ENCODE measurements around the gene ZNF592.

ZNF592 gene

DNA sequence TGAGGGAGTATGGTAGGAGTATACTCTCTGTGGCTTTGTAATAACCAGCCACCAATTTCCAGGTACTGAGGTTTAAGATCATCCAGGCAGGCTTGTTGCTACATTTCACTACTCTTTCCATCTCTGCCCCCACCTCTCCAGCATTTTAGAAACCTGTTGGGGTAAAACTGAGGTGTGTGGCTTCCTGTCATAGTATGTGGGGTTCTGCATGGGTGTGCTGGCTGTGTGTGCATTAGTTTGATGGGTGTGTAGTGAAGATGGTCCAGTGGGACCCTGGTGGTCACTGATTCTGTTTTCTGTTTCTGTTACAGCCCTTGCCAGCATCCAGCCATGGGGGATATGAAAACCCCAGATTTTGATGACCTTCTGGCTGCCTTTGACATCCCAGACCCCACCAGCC is 34.0 kb downstream of the ZNF592 start:
- DNase-seq: no peak

DNA sequence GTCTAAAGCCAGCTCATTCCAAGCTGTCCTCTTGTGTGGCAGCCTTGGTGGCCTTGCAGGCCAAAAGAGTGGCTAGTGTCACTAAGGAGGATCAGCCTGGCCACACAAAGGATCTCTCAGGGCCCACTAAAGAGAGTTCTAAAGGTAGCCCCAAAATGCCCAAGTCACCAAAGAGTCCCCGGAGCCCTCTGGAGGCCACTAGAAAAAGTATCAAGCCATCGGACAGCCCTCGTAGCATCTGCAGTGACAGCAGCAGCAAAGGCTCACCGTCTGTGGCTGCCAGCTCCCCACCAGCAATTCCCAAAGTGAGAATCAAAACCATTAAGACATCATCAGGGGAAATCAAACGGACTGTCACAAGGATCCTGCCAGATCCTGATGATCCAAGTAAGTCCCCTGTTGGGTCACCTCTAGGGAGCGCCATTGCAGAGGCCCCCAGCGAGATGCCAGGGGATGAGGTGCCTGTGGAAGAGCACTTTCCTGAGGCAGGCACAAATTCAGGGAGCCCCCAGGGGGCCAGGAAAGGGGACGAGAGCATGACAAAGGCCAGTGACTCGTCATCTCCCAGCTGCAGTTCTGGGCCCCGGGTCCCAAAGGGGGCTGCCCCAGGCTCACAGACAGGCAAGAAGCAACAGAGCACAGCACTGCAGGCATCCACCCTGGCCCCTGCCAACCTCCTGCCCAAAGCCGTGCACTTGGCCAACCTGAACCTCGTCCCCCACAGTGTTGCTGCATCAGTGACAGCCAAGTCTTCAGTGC is 35.3 kb downstream of the ZNF592 start:
- DNase-seq: no peak

DNA sequence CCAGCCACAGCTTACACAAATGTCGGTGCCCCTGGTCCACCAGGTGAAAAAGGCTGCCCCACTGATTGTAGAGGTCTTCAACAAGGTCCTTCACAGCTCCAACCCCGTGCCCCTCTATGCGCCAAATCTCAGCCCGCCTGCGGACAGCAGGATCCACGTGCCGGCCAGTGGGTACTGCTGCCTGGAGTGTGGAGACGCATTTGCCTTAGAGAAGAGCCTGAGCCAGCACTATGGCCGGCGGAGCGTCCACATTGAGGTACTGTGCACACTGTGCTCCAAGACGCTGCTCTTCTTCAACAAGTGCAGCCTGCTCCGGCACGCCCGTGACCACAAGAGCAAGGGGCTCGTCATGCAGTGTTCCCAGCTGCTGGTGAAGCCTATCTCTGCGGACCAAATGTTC is 35.9 kb downstream of the ZNF592 start:
- DNase-seq: no peak

DNA sequence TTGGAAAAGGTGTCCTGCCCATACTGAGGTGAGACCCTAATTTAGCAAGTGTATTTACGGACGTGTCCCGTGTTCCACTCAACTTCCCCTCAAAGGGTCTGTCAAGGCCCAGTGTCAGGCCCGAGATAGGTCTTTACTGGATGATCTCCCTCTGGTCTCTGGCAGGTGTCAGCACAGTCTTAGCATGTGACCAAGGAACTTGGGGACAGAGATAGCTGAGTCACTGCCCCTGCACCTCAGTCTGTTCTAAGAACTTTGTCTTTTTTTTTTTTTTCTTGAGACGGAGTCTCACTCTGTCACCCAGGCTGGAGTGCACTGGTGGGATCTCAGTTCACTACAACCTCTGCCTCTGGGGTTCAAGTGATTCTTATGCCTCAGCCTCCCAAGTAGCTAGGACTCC is 36.7 kb downstream of the ZNF592 start:
- no peak for DNase-seq

DNA sequence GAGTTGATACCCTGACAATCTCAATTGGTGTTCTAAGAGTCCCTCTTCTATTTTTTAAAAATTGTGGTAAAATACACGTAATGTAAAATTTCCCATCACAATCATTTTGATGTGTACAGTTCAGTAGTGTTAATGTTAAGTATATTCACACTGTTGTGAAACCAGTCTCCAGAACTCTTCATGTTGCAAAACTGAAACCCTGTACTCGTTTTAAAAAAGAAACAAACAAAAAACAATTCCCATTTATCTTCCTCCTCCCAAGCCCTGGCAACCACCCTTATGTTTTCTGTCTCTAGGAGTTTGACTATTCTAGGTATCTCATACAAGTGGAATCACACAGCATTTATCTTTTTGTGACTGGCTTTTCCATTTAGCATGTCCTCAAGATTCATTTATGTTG is 40.1 kb downstream of the ZNF592 start:
- DNase-seq: no peak

DNA sequence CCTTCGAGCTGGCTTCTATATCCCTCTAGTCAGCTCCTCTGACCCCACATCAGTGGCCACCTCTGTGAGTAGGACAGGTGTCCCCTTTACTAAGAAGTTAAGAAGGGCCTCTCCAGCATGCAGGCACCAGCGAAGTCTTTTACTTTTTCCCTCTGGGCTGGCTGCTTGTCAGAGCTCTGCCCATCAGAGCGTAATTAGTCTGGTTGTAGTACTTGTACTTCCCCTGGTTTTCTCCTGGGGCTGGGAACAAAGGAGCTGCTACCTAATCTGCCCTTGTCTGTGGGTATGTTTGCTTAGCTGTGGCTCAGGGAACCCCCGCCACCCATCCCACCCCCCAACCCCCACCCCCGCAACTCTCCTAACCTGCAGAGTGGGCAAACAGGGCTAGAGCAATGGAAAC is 41.4 kb downstream of the ZNF592 start:
- DNase-seq: no peak

DNA sequence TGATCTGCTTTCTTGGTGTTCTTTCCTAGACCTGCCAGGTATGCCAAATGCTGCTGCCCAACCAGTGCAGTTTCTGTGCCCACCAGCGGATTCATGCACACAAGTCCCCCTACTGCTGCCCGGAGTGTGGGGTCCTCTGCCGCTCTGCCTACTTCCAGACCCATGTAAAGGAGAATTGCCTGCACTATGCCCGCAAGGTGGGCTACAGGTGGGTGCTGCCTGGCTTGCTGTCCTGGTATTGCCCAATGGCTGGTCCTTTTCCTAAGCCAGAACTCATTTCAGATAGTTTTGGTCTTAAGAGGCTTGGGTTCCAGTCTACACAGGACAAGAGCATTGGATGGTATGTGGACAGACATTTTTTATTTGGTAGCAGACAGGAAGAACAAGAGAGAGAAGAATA is 42.3 kb downstream of the ZNF592 start:
- DNase-seq: no peak

DNA sequence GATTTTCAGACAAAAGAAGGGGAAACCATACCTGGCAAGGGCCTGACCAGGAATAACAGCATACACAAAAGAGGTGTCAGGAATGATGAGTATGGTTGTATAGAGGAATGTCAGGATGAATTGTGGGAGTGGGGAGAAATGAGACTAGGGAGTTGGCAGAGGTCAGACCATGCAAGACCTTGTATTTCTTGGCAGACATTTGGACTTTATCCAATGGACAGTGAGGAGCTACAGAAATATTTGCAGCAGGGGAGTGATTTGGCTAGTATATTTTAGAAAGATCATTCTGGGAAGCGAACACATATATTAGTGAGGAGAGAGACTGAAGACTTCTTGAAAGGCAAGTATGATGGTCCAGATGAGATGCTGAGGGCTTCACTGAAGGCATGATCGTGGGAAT is 43.4 kb downstream of the ZNF592 start:
- no peak for DNase-seq

DNA sequence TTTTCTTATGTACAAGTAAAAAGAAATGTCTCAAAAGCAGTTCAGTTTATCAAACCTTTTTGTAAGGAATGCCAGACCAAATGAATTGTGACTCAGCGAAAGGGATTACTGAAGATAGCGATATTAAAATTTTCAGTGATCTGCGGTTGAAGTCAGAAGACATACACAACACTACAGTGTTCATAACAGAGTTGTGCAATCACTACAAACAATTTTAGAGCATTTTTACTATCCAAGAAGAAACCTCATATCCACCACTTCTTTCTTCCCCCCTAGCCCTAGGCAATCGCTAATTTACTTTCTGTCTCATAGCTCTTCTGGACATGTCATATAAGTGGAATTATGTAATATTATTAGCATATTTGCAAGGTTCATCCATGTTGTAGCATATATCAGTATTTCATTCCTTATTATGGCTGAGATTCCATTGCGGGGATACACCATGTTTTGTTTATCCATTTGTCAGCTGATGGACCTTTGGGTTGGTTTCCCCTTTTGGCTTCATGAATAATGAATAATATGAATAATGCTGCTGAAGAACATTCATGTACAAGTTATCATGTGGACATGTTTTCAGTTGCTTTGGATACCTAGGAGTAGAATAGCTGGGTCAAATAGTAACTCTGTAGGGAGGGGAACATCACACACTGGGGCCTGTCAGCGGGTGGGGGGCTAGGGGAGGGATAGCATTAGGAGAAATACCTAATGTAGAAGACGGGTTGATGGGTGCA is 45.2 kb downstream of the ZNF592 start:
- no peak for DNase-seq

DNA sequence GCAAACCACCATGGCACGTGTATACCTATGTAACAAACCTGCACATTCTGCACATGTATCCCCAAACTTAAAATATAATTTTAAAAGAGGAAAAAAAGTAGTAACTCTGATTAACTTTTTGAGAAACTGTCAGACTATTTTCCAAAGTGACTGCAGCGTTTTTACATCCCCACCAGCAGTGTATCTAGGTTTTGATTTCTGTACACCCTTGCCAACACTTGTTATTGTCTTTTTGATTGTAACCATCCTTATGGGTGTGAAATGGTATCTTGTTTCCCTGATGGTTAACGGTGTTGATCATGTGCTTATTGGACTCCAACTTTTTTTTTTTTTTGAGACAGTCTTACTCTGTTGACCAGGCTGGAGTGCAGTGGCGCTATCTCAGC is 45.8 kb downstream of the ZNF592 start:
- no peak for DNase-seq

DNA sequence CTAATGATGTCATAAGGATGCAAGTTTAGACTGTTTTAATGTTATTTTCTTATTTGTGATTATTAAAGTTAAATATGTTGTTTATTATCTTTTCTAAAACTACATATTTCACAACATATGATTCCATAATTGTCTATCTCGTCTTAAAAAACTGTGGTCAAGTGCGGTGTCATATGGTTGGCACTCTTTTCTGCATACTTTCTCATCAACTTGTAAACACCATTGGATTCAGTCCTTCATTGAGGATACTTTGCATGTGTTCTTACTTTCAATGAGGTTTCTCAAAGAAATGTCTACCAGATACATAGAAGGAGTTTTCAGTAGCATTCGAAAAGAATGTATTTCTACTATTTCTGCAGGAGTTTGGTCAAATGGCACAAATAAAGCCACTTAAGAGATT is 46.8 kb downstream of the ZNF592 start:
- DNase-seq: no peak

DNA sequence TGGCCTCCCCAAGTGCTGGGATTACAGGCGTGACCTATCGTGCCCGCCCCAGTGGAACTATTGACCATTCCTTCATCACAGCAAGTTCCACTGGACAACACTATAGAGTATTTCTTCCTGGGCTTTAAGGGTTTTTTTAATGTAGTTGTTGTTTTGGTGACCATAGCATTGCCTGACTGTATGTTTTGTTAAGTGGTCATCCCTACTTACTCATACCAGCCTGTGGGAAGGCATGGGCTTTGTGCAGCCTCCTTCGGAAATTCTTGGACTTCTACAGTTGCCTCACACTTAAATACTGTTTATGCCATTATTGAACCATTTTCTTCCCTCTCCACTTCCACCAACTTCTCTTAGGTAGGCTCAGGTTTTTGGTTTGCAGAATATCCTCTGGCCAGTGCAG is 48.8 kb downstream of the ZNF592 start:
- DNase-seq: no peak

DNA sequence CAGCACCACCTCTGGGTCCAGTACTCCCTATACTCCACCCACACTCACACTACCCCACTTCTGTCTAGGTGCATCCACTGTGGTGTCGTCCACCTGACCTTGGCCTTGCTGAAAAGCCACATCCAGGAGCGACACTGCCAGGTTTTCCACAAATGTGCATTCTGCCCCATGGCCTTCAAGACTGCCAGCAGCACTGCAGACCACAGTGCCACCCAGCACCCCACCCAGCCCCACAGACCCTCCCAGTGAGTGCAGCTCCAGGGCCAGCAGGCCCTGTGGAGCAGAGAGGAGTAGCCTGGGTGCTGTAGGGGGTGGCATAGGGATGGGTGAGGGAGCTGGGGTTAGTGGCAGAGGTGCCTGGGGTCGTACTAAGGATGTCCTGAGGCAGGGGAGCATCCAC is 49.4 kb downstream of the ZNF592 start:
- no peak for DNase-seq

DNA sequence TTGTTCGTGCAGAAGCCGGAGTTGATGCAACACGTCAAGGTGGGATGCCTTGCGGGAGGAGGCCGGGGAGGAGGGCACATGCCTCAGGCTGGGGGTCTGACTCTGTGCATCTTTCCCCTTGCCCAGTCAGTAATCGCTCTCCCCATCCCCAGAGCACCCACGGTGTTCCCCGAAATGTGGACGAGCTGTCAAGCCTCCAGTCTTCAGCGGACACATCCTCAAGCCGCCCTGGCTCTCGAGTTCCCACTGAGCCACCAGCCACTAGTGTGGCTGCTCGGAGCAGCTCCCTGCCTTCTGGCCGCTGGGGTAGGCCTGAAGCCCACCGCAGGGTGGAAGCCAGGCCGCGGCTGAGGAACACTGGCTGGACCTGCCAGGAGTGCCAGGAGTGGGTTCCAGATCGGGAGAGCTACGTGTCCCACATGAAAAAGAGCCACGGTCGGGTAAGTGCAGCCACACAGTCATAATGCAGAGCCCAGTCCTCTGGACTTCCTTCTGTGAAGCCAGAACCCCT is 50.1 kb downstream of the ZNF592 start:
- no peak for DNase-seq

DNA sequence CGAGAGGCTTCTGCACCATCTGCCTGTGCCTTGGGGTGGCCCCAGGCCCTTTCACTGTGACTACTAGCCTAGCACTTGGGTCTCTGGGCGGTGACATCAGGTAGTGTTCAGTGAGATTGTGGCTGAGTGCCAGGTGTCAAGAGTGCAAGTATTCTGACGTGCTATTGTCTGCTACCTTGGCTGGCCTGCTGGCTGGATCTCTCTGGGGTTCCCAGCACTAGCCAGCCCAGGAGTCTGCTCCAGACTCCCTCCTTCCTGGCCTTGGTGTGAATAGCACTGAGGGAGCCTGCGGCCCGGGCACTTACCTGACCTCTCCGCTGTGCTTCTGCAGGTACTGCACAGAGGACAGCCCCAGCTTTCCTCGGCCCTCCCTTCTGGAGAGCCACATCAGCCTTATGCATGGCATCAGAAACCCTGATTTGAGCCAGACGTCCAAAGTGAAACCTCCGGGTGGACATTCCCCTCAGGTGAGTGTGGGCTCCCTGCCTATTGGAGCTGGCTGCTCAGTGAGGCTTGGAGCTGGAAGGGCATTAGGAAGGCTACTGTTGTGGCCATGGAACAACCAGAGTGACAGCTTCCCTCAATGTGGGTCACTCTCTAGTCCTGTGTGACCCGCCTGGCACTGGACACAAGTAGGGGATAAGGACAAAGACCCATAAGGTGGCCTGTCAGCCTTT is 51.3 kb downstream of the ZNF592 start:
- DNase-seq: no peak

DNA sequence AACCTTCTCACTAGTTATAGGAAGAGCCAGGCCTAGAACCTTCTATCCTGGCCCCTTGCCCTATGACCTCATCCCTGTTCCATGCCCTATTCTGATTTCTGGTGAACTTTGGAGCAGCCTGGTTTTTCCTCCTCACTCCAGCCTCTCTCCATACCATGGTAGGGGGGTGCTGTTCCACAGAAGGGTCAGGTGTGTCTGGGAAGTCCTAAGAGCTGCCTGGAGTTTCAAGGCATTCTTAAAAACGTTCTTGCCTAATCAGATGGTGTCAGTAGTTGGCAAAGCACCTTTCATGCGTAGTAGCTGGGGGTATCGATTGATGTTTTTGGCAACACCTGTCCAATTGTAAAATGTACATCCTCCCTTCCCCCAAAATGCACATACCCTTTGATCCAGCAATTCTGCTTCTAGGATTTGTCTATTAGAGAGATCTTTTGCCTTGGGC is 52.0 kb downstream of the ZNF592 start:
- no peak for DNase-seq

DNA sequence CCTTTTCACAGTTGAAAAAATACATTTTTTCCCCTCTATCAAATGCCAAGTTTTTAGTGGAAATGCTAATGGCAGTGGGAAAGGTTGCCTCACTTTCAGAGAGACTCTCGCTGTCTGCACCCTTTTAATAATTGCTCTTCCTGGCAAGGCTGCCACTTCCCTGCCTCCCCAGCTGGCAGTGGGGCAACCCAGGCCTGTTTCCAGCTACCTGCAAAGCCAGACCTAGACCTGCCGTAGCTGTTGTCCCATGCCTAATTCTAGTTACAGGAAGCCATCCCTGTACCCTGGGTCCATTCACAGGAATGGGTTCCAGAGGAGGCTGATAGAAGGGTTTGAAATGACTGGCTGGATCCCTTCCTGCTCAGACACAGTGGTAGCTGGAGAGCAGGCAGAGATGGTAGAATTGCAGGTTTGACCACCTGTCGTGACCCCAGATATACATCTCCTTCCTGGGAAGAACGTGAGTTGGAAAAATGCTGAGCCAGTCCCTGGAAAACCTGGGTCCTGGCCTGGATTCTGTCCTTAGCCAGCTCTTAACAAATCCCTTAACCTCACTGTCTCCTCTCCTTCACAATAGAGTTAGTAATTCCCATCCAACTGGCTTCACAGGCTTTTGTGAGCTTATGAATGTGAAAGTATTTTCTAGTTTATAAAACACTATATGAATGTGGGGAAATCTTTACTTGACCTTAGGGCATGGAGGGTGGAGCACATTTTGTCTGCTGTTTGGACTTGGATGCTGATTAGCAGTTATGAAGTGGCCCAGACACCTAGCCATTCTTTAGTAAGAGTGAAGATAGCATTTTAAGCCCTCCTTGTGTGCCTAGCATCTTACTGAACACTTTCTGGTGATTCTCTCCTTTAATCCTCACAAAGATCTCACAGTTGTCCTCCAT is 55.9 kb downstream of the ZNF592 start:
- DNase-seq: no peak

DNA sequence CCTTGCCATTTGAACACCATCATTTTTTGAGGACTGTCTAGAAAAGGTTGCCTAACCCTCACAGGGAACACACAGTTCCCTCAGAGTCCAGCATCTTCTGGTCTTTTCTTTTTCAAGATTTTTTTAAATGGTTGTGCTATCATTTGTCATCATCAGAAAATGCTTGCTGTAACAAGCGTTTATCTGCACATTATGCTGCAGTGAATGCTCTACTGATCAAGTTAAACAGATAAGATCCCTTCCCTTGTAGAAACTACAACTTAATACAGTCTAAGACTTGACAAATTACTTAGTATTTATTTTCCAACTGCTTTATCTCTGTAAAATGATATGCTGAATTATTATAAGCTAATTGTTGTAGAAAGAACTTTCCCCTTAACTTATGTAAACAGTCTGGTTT is 56.8 kb downstream of the ZNF592 start:
- DNase-seq: no peak

DNA sequence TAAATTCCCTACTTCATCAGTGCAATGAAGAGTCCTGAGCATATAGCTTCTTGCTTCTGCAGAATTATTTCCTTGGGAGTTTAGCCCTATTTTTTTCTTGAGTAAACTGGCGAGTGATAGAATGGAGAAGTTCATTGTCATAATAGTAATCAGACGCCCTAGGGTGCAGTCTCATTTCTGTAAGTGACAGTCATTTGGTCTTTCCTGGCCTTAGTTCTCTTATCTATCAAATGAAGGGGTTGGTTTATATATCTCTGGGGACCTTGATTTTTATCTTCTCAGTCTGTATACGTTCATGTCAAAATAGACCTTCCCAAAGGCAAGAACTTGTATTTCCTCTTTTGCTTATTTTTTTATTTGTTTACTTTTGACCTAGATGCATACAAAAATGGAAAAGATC is 58.8 kb downstream of the ZNF592 start:
- no peak for DNase-seq

DNA sequence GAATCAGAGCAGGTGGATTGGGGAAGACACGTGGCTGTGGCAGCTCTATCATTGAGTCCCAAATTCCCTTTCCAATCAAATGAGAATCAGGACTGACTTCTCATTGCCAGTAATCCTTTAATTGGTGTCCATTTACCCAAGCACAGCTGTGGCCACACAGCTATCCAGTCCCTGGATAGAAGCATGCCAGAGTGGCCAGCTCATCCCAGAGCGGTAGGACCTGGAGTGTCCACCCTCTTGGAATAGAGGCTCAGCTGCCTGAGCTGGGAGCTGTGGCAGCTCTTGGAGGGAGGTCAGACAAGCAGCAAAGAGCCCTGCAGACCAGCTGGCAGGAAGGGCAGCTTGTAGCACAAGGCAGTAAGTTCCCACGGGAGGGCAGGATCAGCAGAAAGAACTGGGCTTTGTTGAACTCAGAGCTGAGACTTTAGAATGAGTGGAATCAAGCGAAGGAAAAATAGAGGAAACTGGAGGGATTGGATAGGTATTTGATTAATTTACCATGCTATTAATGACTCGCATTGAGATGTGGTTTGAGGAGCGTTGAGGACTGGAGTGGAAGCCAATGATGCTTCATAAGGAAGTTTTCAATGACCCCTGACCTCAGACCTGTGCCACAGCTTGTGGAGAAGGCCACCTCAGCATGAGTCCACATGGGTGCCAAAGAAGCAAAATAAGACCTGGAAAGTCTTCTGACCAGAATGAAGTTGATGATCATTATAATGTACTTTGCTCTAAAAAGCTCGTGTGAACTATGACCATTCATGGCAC is 61.9 kb downstream of the ZNF592 start:
- DNase-seq: no peak

DNA sequence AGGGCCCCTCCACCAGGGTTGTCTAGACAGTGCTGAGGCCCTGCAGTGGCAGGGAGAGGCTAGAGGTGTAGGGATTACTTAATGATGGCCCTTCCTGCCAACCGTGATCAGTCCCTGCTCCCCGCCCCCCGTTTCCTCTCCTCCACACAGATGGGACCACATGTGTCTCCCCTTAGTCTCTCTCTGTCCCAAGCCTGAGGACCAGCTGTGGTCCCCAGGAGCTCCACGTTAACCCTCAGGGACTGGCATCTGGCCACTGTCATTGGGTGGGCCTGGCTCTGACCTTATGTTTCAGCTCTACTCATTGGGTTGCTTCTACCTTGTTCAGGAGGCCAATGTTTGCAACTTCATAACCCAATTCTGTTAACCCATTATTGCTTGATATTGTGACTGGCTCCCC is 62.8 kb downstream of the ZNF592 start:
- DNase-seq: no peak

DNA sequence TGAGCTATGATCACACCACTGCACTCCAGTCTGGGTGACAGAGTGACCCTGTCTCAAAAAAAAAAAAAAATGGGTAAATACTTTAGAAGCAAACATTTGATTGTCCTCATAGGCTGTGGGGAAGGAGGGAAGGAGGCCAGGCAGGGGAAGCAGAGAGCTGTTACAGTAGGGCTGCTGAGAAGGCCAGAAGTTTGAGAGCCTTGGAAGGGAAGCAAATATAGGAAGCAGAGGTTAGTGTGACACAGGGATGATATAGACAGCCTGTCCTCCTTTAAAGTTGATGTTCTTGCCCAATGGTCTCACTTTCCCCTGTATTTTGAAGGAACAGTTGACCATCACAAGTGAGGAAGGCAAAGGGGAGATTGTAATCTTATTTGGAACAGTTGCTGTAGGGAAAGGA is 63.4 kb downstream of the ZNF592 start:
- no peak for DNase-seq

Measured in T1000 (cell line).